ENCODE data around the gene HINFP. TPM values are rescaled to one million over a fixed set of nuclear protein-coding genes. Genes with fewer than 3 reads are reported as not detected.
A peak's percentile ranks its signal among the peaks of the same experiment; 100 is the strongest.

Gene HINFP
- total and polyA plus RNA-seq, 9 of the 15 experiments (the other 6 are each of a cell fraction or from before 2014, with no cell fraction given) = 13.8 to 34.1 (median 22.5) TPM

DNA sequence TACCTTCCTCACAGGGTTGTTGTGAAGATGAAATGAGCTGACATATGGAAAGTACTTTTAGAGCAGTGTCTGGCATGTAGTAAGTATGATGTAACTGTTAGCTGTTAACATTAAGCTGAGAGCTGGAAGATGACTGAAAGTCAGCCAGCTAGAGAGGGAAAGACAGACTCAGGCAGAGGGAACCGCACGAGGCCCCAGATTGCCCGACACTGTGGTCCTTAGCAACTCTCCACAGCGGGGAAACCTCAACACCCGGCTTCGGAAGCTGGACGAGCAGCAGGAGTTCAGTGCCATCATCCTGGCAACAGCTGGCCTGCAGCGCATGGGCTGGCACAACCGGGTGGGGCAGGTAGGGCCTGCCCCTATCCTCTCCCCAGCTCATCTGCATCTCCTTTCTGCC, 30.2 kb upstream of the HINFP start (continued):
- TF ChIP-seq, protein P1, sequence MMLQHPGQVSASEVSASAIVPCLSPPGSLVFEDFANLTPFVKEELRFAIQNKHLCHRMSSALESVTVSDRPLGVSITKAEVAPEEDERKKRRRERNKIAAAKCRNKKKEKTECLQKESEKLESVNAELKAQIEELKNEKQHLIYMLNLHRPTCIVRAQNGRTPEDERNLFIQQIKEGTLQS (IDR thresholded peaks at IDR 0.05) = peak; percentile 64
- TF ChIP-seq, protein P1 (CRISPR knock-in tag; conservative IDR thresholded peaks at IDR 0.05) = no peak
- TF ChIP-seq STAT5A (IDR thresholded peaks at IDR 0.05; ENCODE audit: borderline replicate concordance, low read length) (no peak), HMG20A (CRISPR knock-in tag; conservative IDR thresholded peaks at IDR 0.05) (no peak), U2AF2 (optimal IDR thresholded peaks at IDR 0.05; ENCODE audit: low read depth, low read length) (no peak), RFX7 (CRISPR knock-in tag; IDR thresholded peaks at IDR 0.05) (no peak), HIVEP1 (CRISPR knock-in tag; IDR thresholded peaks at IDR 0.05) (no peak), FUS (optimal IDR thresholded peaks at IDR 0.05; ENCODE audit: low read depth, low read length) (no peak), ZNF592 (IDR thresholded peaks at IDR 0.05) (0 out of 2 replicates have a peak, but pooled peaks have one; percentile 22), ZNF699 (CRISPR knock-in tag; IDR thresholded peaks at IDR 0.05; ENCODE audit: insufficient replicate concordance) (no peak), POLR2G (IDR thresholded peaks at IDR 0.05; ENCODE audit: low read depth, low read length) (peak; percentile 76), RBM15 (IDR thresholded peaks at IDR 0.05; ENCODE audit: insufficient read depth, low read length) (no peak), JUN (IDR thresholded peaks at IDR 0.05; ENCODE audit: borderline replicate concordance, low read depth, low read length) (no peak), JUN (CRISPR knock-in tag; IDR thresholded peaks at IDR 0.05; ENCODE audit: borderline replicate concordance) (no peak), ZNF436 (CRISPR knock-in tag; IDR thresholded peaks at IDR 0.05) (no peak)
- TF ChIP-seq, protein P2, sequence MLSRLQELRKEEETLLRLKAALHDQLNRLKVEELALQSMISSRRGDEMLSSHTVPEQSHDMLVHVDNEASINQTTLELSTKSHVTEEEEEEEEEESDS (CRISPR knock-in tag; IDR thresholded peaks at IDR 0.05) = no peak
- TF ChIP-seq, protein P3, sequence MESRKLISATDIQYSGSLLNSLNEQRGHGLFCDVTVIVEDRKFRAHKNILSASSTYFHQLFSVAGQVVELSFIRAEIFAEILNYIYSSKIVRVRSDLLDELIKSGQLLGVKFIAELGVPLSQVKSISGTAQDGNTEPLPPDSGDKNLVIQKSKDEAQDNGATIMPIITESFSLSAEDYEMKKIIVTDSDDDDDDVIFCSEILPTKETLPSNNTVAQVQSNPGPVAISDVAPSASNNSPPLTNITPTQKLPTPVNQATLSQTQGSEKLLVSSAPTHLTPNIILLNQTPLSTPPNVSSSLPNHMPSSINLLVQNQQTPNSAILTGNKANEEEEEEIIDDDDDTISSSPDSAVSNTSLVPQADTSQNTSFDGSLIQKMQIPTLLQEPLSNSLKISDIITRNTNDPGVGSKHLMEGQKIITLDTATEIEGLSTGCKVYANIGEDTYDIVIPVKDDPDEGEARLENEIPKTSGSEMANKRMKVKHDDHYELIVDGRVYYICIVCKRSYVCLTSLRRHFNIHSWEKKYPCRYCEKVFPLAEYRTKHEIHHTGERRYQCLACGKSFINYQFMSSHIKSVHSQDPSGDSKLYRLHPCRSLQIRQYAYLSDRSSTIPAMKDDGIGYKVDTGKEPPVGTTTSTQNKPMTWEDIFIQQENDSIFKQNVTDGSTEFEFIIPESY (CRISPR knock-in tag; IDR thresholded peaks at IDR 0.05) = no peak
